Skeletal muscle tissue (tissue), 4 donors: ENCODE measurements around the gene TRIM38. TPM values are rescaled to one million over a fixed set of nuclear protein-coding genes. Genes with fewer than 3 reads are reported as not detected.
"Not testable (repeated sequence)": the region's sequence is repeated elsewhere in the genome, so short reads cannot be mapped to it uniquely, and the experiment has no call there.

ENCODE experiments used
- H3K27ac ChIP-seq: one replicate; pipeline ENCODE4 v1.7.0; 2013; ENCODE audit warnings: mild to moderate bottlenecking, low read depth, low read length, inconsistent platforms
- H3K27me3 ChIP-seq, 3 donors: one replicate each; pipeline ENCODE4 v1.7.0; 2013; ENCODE audit warnings: low read length in 3 of 3; ENCODE audit not compliant: control insufficient read depth in 3 of 3, insufficient read depth in 3 of 3
- H3K36me3 ChIP-seq, 3 donors: one replicate each; pipeline ENCODE4 v1.7.0; 2013; ENCODE audit warnings: low read length in 3 of 3; ENCODE audit not compliant: control insufficient read depth in 3 of 3, insufficient read depth in 3 of 3
- H3K4me1 ChIP-seq, 3 donors: one replicate each; pipeline ENCODE4 v1.7.0; 2013; ENCODE audit warnings: low read length in 3 of 3, mild to moderate bottlenecking in 3 of 3; ENCODE audit not compliant: control insufficient read depth in 3 of 3, insufficient read depth in 3 of 3
- H3K4me3 ChIP-seq, 3 donors: one replicate each; pipeline ENCODE4 v1.7.0; 2013; ENCODE audit warnings: low read length in 3 of 3
- H3K9ac ChIP-seq, 3 donors: one replicate each; pipeline ENCODE4 v1.7.0; 2013; ENCODE audit warnings: low read length in 3 of 3, mild to moderate bottlenecking in 3 of 3, moderate library complexity in 2 of 3, low read depth in 1 of 3
- H3K9me3 ChIP-seq, 3 donors: one replicate each; pipeline ENCODE4 v1.7.0; 2013; ENCODE audit warnings: low read length in 3 of 3; ENCODE audit not compliant: control insufficient read depth in 3 of 3
- total RNA-seq: library from RNA; depleted of rRNA; stranded (reverse); fragments of >200 nt; gene quantifications from one replicate; pipeline ENCODE4 v1.2.3, GENCODE V29; 2014
- donor health status: Osteomylitis.

The TRIM38 gene
- total RNA-seq, 1 donor from 2014 or later: 5.2 TPM

GRCh38 chr6:25984265-25984664 is 21.7 kb downstream of the TRIM38 start:
- H3K27ac ChIP-seq: no peak overlapping the region
- H3K36me3 ChIP-seq: peaks cover 16 to 43% (median 37%) of the 10 kb centered on the region in 3 donors
- no peaks in the 10 kb centered on the region for H3K27me3 ChIP-seq
- H3K4me1 ChIP-seq: no peaks in the 10 kb centered on the region
- no peak overlapping the region for H3K4me3 ChIP-seq
- no peaks in the 10 kb centered on the region for H3K9me3 ChIP-seq
- H3K9ac ChIP-seq: no peak overlapping the region

DNA sequence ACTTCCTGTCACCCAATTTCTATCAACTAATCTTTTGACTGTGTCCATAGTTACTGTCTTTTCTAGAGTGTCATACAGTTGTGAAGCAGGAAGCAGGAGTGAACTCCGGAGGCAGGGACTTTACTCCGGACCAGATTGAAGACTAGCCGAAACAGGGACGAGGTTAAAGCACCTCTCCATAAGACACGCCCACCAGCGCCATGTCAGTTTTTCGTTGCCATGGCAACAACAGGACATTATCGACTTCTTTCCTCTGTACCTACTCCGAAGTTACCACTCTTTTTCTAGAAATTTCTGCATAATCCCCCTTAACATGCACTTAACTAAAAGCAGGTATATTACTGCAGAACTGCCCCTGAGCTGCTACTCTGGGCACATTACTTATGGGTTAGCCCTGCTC is 25.2 kb downstream of the TRIM38 start:
- no peak overlapping the region for H3K9ac ChIP-seq
- no peaks in the 10 kb centered on the region for H3K9me3 ChIP-seq
- no peaks in the 10 kb centered on the region for H3K4me1 ChIP-seq
- H3K36me3 ChIP-seq: peaks cover 10 to 23% (median 20%) of the 10 kb centered on the region in 3 donors
- H3K27ac ChIP-seq: no peak overlapping the region
- H3K4me3 ChIP-seq: no peak overlapping the region
- no peaks in the 10 kb centered on the region for H3K27me3 ChIP-seq

- no peak overlapping the region for H3K27ac ChIP-seq
- H3K36me3 ChIP-seq: peaks cover 0 to 7% (median 4%) of the 10 kb centered on the region in 3 donors
- H3K9me3 ChIP-seq: no peaks in the 10 kb centered on the region
- no peak overlapping the region for H3K4me3 ChIP-seq
- no peaks in the 10 kb centered on the region for H3K27me3 ChIP-seq
- H3K4me1 ChIP-seq: peaks cover 2 to 3% (median 3%) of the 10 kb centered on the region in 3 donors
- H3K9ac ChIP-seq: no peak overlapping the region
Observed at GRCh38 chr6:25990172-25990873, 27.7 kb downstream of the TRIM38 start.

GRCh38 chr6:25991785-25992412 is 29.3 kb downstream of the TRIM38 start:
- Histone ChIP-seq H3K9ac (peak overlapping the region; percentile 80 to 91 (median 89)), H3K27me3 (no peaks in the 10 kb centered on the region), H3K27ac (peak overlapping the region; percentile 91), H3K4me1 (peaks cover 2 to 3% (median 3%) of the 10 kb centered on the region in 3 donors), H3K9me3 (no peaks in the 10 kb centered on the region), H3K36me3 (peaks cover 0 to 3% (median 0%) of the 10 kb centered on the region in 3 donors), H3K4me3 (peak overlapping the region; percentile 67 to 96 (median 79))

DNA sequence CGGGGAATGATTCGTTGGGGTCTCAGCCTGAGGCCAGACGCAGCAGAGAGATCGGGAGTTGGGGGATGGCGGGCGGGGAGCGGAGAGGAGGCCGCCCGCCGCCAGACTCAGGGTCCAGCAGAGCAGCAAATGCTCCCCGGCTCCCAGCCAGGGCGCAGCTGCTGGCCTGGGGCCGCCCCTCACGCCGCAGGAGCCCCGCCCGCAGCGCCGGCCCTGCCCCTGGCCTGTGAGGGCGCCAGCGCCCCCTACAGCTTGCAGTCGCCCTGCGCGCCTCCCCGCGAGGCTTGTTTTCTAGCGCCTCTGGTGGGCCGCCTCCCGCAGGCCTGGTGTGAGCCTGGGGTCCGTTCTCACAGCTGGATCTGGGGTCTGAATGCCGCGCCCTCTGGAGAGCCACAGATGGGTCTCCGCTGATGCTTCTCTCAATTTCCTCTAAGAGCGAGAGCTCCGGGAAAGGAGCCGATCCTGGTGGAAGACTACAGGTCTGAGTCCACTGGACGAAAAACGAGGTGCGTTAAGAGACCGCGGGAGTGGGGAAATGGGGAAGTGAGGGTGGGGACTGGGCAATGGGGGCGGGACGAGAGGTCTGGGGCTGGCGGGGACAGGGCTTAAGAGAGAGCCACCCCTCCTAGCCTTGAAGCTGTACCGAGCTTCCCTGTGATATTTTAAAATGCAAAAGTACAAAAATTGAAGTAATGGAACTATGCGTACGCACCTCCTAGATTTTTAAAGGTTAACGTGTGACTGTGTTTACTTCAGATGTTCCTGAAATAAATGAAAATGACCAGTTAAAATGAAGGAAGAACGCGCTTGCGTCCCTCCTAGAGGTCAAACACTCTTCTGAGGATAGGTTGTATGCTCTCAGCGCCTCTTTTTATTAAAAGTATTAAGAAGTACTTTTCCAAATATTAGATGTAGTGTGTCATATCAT is 30.1 kb downstream of the TRIM38 start:
- peak overlapping the region; percentile 89 to 93 (median 91) for H3K9ac ChIP-seq
- H3K4me3 ChIP-seq: peak overlapping the region; percentile 67 to 96 (median 79)
- no peaks in the 10 kb centered on the region for H3K27me3 ChIP-seq
- H3K36me3 ChIP-seq: no peaks in the 10 kb centered on the region
- peak overlapping the region; percentile 91 for H3K27ac ChIP-seq
- H3K4me1 ChIP-seq: peaks cover 2 to 3% (median 3%) of the 10 kb centered on the region in 3 donors
- no peaks in the 10 kb centered on the region for H3K9me3 ChIP-seq

DNA sequence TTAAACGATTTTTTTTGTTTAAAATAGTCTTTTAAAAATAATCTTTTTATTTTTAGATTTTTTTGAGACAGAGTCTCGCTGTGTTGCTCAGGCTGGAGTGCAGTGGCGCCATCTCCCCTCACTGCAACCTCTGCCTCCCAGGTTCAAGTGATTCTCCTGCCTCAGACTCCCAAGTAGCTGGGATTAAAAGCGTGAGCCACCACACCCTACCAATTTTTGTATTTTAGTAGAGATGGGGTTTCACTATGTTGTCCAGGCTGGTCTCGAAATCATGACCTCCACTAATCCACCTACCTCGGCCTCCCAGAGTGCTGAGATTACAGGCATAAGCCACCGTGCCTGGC is 30.7 kb downstream of the TRIM38 start:
- H3K27me3 ChIP-seq, H3K27ac ChIP-seq, H3K36me3 ChIP-seq, H3K9me3 ChIP-seq, H3K4me1 ChIP-seq: not testable (repeated sequence)
- H3K9ac ChIP-seq: peak overlapping the region; percentile 89 to 93 (median 91)
- peak overlapping the region; percentile 67 to 86 (median 79) for H3K4me3 ChIP-seq

GRCh38 chr6:25995507-25995906 is 32.9 kb downstream of the TRIM38 start:
- Histone ChIP-seq H3K27me3 (no peaks in the 10 kb centered on the region), H3K9ac (no peak overlapping the region), H3K9me3 (no peaks in the 10 kb centered on the region), H3K4me1 (peaks cover 2 to 3% (median 3%) of the 10 kb centered on the region in 3 donors), H3K36me3 (peaks cover 7 to 10% (median 9%) of the 10 kb centered on the region in 3 donors), H3K27ac (no peak overlapping the region), H3K4me3 (no peak overlapping the region)

GRCh38 chr6:25997921-25998320 is 35.3 kb downstream of the TRIM38 start:
- no peaks in the 10 kb centered on the region for H3K9me3 ChIP-seq
- H3K4me3 ChIP-seq: no peak overlapping the region
- no peak overlapping the region for H3K27ac ChIP-seq
- peaks cover 2 to 3% (median 3%) of the 10 kb centered on the region in 3 donors for H3K4me1 ChIP-seq
- H3K36me3 ChIP-seq: peaks cover 10 to 11% (median 10%) of the 10 kb centered on the region in 3 donors
- no peaks in the 10 kb centered on the region for H3K27me3 ChIP-seq
- H3K9ac ChIP-seq: no peak overlapping the region

DNA sequence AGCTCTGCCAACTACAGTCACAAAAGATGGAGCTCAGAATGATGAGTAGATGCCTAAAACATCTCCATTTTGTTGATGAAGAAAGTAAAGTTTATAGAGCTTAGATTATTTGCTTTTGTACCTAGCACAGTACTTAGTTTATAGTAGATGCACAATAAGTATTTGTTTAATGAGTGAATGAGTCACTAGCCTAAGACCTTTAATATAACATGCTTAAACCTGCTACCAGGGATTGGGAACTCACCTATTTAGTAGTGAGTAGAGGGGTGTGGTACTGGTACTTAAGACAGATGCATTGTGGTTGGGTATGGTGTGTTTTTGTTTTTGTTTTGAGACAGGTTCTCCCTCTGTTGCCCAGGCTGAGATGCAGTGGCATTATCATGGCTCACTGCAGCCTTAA is 35.8 kb downstream of the TRIM38 start:
- Histone ChIP-seq H3K4me3 (no peak overlapping the region), H3K9ac (no peak overlapping the region), H3K36me3 (peaks cover 10 to 11% (median 10%) of the 10 kb centered on the region in 3 donors), H3K4me1 (peaks cover 2 to 3% (median 3%) of the 10 kb centered on the region in 3 donors), H3K27ac (no peak overlapping the region), H3K9me3 (no peaks in the 10 kb centered on the region), H3K27me3 (no peaks in the 10 kb centered on the region)
